Measurements from ENCODE around the gene COL4A6.

Gene COL4A6

GRCh38 chrX:108331126-108331909, 106.9 kb downstream of the COL4A6 start:
- DNase-seq (ENCODE audit: low read depth): no peak

GRCh38 chrX:108323751-108324150, 114.5 kb downstream of the COL4A6 start:
- DNase-seq (ENCODE audit: low read depth): no peak

GRCh38 chrX:108322234-108322633, 116.0 kb downstream of the COL4A6 start:
- DNase-seq (ENCODE audit: low read depth): no peak

- no peak for DNase-seq (ENCODE audit: low read depth)
Measured at GRCh38 chrX:108316456-108316855, 121.8 kb downstream of the COL4A6 start.

- DNase-seq (ENCODE audit: low read depth): no peak
Measured at GRCh38 chrX:108313669-108314068, 124.6 kb downstream of the COL4A6 start.

GRCh38 chrX:108312957-108313356, 125.3 kb downstream of the COL4A6 start:
- DNase-seq (ENCODE audit: low read depth): no peak

GRCh38 chrX:108312011-108312410, 126.2 kb downstream of the COL4A6 start:
- no peak for DNase-seq (ENCODE audit: low read depth)

- DNase-seq (ENCODE audit: low read depth): no peak
Measured at GRCh38 chrX:108310506-108310905, 127.7 kb downstream of the COL4A6 start.

- no peak for DNase-seq (ENCODE audit: low read depth)
Measured at GRCh38 chrX:108309144-108309543, 129.1 kb downstream of the COL4A6 start.

GRCh38 chrX:108307132-108308085, 130.8 kb downstream of the COL4A6 start:
- DNase-seq (ENCODE audit: low read depth): no peak

- DNase-seq (ENCODE audit: low read depth): no peak
Measured at GRCh38 chrX:108306086-108306485, 132.1 kb downstream of the COL4A6 start.

- DNase-seq (ENCODE audit: low read depth): no peak
Measured at GRCh38 chrX:108304757-108305156, 133.5 kb downstream of the COL4A6 start.

- DNase-seq (ENCODE audit: low read depth): no peak
Measured at GRCh38 chrX:108304210-108304609, 134.0 kb downstream of the COL4A6 start.

- DNase-seq (ENCODE audit: low read depth): no peak
Measured at GRCh38 chrX:108303682-108304081, 134.5 kb downstream of the COL4A6 start.

- DNase-seq (ENCODE audit: low read depth): no peak
Measured at GRCh38 chrX:108299704-108300103, 138.5 kb downstream of the COL4A6 start.

GRCh38 chrX:108299101-108299591, 139.1 kb downstream of the COL4A6 start:
- DNase-seq (ENCODE audit: low read depth): no peak

- no peak for DNase-seq (ENCODE audit: low read depth)
Measured at GRCh38 chrX:108298165-108298602, 140.0 kb downstream of the COL4A6 start.

GRCh38 chrX:108297290-108297689, 140.9 kb downstream of the COL4A6 start:
- DNase-seq (ENCODE audit: low read depth): no peak

GRCh38 chrX:108292053-108292452, 146.2 kb downstream of the COL4A6 start:
- no peak for DNase-seq (ENCODE audit: low read depth)

- DNase-seq (ENCODE audit: low read depth): no peak
Measured at GRCh38 chrX:108285918-108286317, 152.3 kb downstream of the COL4A6 start.

- no peak for DNase-seq (ENCODE audit: low read depth)
Measured at GRCh38 chrX:108285356-108285755, 152.9 kb downstream of the COL4A6 start.

GRCh38 chrX:108275732-108276131, 162.5 kb downstream of the COL4A6 start:
- DNase-seq (ENCODE audit: low read depth): no peak

- DNase-seq (ENCODE audit: low read depth): no peak
Measured at GRCh38 chrX:108271397-108271787, 166.8 kb downstream of the COL4A6 start.

Data from stimulated activated CD8-positive, alpha-beta memory T cell treated with anti-CD3 and anti-CD28 coated beads, Interleukin-4, amount 100 ng/mL, for 24 hours (primary cell).